Testis (tissue), 3 donors: Measurements from ENCODE around the gene RANBP9. TPM values are rescaled to one million over a fixed set of nuclear protein-coding genes. Genes with fewer than 3 reads are reported as not detected.

Experiments
- DNase-seq: peaks from one replicate; pipeline ENCODE4 v3.0.0-alpha.2; 2019
- H3K27ac ChIP-seq, 2 donors: fragments of 200-600 bp; sonication (generic); one replicate each; pipeline ENCODE4 v1.5.1; 2019
- H3K27me3 ChIP-seq: fragments of 200-600 bp; sonication (generic); one replicate; pipeline ENCODE4 v1.5.1; 2019
- H3K36me3 ChIP-seq: fragments of 200-600 bp; sonication (generic); one replicate; pipeline ENCODE4 v1.5.1; 2017; ENCODE audit warnings: low read depth; ENCODE audit errors: missing control alignments
- H3K4me1 ChIP-seq: fragments of 200-600 bp; sonication (generic); one replicate; pipeline ENCODE4 v1.5.1; 2019
- H3K4me3 ChIP-seq, 2 donors: fragments of 200-600 bp; sonication (generic); one replicate each; pipeline ENCODE4 v1.5.1; 2017 to 2019
- H3K9me3 ChIP-seq: fragments of 200-600 bp; sonication (generic); one replicate; pipeline ENCODE4 v1.5.1; 2017
- POLR2A ChIP-seq: fragments of 450-650 bp; IDR thresholded peaks from one replicate; pipeline ENCODE4 v1.6.1; 2017; ENCODE audit warnings: antibody characterized with exemption, mild to moderate bottlenecking, moderate library complexity
- WGBS, 2 donors: methylation state at CpG; one replicate each; pipeline ENCODE4 v1.1.5; 2018; 5-methylcytosine and 5-hydroxymethylcytosine counted together
- intact Hi-C: fragments of 100-400 bp; cut with DNase I; formaldehyde crosslinking; loops from one replicate; pipeline ENCODE4 v1.15.1; 2023; ENCODE audit warnings: low total_unique reads
- polyA plus RNA-seq: library from polyadenylated mRNA; stranded (reverse); fragments of 350-450 nt; fragmentation: Illumina TruSeq; extraction: RNeasy Lipid Tissue Mini Kit (QIAGEN cat#74804); gene quantifications from one replicate; pipeline ENCODE4 v1.2.3, GENCODE V29; 2014; ENCODE audit warnings: low read depth, low replicate concordance; ENCODE audit not compliant: insufficient read depth
- total RNA-seq, 2 donors: library from RNA; depleted of rRNA; stranded (reverse); fragments of >200 nt; gene quantifications; one replicate each; pipeline ENCODE4 v1.2.3, GENCODE V29; 2016
- TF ChIP-seq, protein P1 (sequence below), 3 experiments: fragments of 450-650 bp in 2 of 3; fragments of 200-600 bp in 1 of 3; sonication (generic) in 1 of 3; IDR thresholded peaks; one replicate each; pipeline ENCODE4 v1.5.1; 2016 to 2019; ENCODE audit warnings: antibody characterized with exemption in 3 of 3, mild to moderate bottlenecking in 2 of 3, moderate library complexity in 1 of 3

RANBP9 gene
- total and polyA plus RNA-seq, 3 donors from 2014 or later: 114 to 265 (median 131) TPM

DNA sequence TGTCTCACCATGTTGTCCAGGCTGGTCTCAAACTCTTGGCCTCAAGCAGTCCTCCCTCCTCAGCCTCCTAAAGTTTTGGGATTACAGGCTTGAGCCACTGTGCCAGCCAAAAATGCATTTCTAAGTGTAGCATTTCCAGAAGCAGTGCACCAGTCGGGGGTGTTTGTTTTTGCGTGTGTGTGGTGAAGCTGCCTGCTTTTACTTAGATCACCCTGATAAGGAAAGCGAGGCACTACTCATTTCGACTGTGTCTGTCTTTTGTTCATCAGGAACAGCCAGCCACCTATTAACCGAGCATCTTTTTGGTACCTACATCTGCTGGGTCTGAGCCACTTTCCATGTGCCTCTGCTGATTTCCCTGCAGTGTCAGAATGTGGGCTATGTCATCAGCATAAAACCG, 118.5 kb downstream of the RANBP9 start:
- Histone ChIP-seq H3K36me3 (no peaks in the 10 kb centered on the region), H3K27me3 (no peaks in the 10 kb centered on the region), H3K27ac (no peak overlapping the region), H3K4me3 (no peak overlapping the region), H3K4me1 (no peaks in the 10 kb centered on the region), H3K9me3 (no peaks in the 10 kb centered on the region)
- DNase-seq: no peak
- TF ChIP-seq, protein P1, sequence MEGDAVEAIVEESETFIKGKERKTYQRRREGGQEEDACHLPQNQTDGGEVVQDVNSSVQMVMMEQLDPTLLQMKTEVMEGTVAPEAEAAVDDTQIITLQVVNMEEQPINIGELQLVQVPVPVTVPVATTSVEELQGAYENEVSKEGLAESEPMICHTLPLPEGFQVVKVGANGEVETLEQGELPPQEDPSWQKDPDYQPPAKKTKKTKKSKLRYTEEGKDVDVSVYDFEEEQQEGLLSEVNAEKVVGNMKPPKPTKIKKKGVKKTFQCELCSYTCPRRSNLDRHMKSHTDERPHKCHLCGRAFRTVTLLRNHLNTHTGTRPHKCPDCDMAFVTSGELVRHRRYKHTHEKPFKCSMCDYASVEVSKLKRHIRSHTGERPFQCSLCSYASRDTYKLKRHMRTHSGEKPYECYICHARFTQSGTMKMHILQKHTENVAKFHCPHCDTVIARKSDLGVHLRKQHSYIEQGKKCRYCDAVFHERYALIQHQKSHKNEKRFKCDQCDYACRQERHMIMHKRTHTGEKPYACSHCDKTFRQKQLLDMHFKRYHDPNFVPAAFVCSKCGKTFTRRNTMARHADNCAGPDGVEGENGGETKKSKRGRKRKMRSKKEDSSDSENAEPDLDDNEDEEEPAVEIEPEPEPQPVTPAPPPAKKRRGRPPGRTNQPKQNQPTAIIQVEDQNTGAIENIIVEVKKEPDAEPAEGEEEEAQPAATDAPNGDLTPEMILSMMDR (IDR thresholded peaks at IDR 0.05): no peak
- TF ChIP-seq POLR2A: no peak
- WGBS, 2 donors: 85 to 88% methylated on average over 6 of the region's 6 CpGs
- intact Hi-C loops: no loop called here

GRCh38 chr6:13591205-13591921, 120.3 kb downstream of the RANBP9 start:
- TF ChIP-seq POLR2A: no peak
- TF ChIP-seq, protein P1 (IDR thresholded peaks at IDR 0.05): no peak
- WGBS, 2 donors: 94 to 96% methylated on average over 19 to 21 of the region's 21 CpGs
- Histone ChIP-seq H3K4me1 (no peaks in the 10 kb centered on the region), H3K9me3 (no peaks in the 10 kb centered on the region), H3K27me3 (no peaks in the 10 kb centered on the region), H3K27ac (no peak overlapping the region), H3K36me3 (no peaks in the 10 kb centered on the region), H3K4me3 (no peak overlapping the region)
- DNase-seq: no peak
- intact Hi-C loops: no loop called here

DNA sequence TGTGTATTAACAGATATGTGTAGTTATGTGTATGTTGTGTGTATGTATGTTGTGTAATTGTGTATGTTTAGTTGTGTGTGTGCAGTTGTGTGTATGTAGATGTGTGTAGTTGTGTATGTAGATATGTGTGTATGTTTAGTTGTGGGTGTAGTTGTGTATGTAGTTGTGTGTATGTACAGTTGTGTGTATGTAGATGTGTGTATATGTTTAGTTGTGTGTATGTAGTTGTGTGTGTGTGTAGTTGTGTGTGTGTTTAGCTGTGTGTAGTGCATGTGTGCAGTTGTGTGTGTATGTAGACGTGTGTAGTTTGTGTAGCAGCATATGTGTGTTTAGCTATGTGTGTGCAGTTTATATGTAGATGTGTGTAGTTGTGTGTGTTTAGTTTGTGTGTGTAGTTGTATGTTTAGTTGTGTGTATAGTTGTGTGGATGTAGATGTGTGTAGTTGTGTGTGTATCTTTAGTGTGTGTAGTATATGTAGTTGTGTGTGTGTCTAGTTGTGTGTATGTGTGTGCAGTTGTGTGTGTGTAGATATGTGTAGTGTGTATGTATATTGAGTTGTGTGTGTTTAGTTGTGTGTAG, 121.0 kb downstream of the RANBP9 start:
- DNase-seq: no peak
- Histone ChIP-seq H3K4me3 (no peak overlapping the region), H3K4me1 (no peaks in the 10 kb centered on the region), H3K9me3 (no peaks in the 10 kb centered on the region), H3K36me3 (no peaks in the 10 kb centered on the region), H3K27me3 (no peaks in the 10 kb centered on the region), H3K27ac (no peak overlapping the region)
- intact Hi-C loops: no loop called here
- WGBS, 2 donors: 67 to 92% methylated on average over 1 of the region's 1 CpG
- TF ChIP-seq, protein P1 (IDR thresholded peaks at IDR 0.05): no peak
- no peak for TF ChIP-seq POLR2A

GRCh38 chr6:13589801-13590200, 121.8 kb downstream of the RANBP9 start:
- Histone ChIP-seq H3K4me3 (no peak overlapping the region), H3K9me3 (no peaks in the 10 kb centered on the region), H3K36me3 (no peaks in the 10 kb centered on the region), H3K27me3 (no peaks in the 10 kb centered on the region), H3K27ac (no peak overlapping the region), H3K4me1 (no peaks in the 10 kb centered on the region)
- WGBS, 2 donors: 82 to 86% methylated on average over 9 of the region's 9 CpGs
- TF ChIP-seq, protein P1 (IDR thresholded peaks at IDR 0.05): no peak
- TF ChIP-seq POLR2A: no peak
- intact Hi-C loops: no loop called here
- no peak for DNase-seq
